Measurements from ENCODE around the gene CHRM4.

The CHRM4 gene

DNA sequence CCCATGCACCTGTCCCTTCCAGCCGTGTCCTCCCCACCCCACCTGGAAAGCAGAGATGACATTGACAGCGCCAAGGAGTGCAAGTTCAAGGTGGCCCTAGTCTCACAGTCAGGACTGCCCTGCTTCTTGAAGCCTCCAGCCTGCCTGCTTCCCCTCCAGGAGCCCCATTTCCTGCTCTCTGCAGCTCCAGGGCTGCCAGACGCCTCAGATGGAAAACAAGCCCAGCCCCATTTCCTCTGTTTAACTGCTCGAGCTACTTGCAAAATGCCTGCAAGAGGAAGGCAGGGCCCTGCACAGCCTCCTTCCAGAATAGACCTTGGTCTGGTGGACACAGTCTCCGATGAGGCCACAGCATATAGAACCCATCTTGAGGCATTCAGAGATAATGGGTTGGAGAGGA, 49.3 kb downstream of the CHRM4 start:
- Histone ChIP-seq H3K36me3 (ENCODE audit: insufficient read depth, insufficient read length, low read length) (no peaks in the 10 kb centered on the region), H3K27me3 (ENCODE audit: insufficient read depth, insufficient read length) (peaks cover 19% of the 10 kb centered on the region)
- TF ChIP-seq ZNF274 (IDR thresholded peaks at IDR 0.05; ENCODE audit: low read depth, low read length) = no peak

GRCh38 chr11:46341454-46341853, 50.1 kb downstream of the CHRM4 start:
- no peak for DNase-seq (ENCODE audit: low read depth, low spot score)

More for the DNA sequence above, 49.3 kb downstream of the CHRM4 start:
- Histone ChIP-seq H3K4me1 (ENCODE audit: insufficient read depth, insufficient read length) (peaks cover 56% of the 10 kb centered on the region), H3K9me3 (ENCODE audit: insufficient read depth, low read length) (no peaks in the 10 kb centered on the region), H3K9ac (ENCODE audit: insufficient read length, low read depth) (peak overlapping the region; percentile 23), H3K4me3 (ENCODE audit: insufficient read length, low read depth) (no peak overlapping the region)
- peak; percentile 65 for DNase-seq (ENCODE audit: low read depth, low spot score)

GRCh38 chr11:46339816-46340215, 51.8 kb downstream of the CHRM4 start:
- H3K4me1 ChIP-seq (ENCODE audit: insufficient read depth, insufficient read length) = peaks cover 60% of the 10 kb centered on the region
- H3K4me3 ChIP-seq (ENCODE audit: insufficient read length, low read depth) = peak overlapping the region; percentile 23
- H3K27me3 ChIP-seq (ENCODE audit: insufficient read depth, insufficient read length) = peaks cover 3% of the 10 kb centered on the region
- TF ChIP-seq YY1 (IDR thresholded peaks at IDR 0.05; ENCODE audit: insufficient read depth, insufficient read length) (no peak), SUZ12 (IDR thresholded peaks at IDR 0.05; ENCODE audit: extremely low read depth, insufficient read depth, insufficient read length) (no peak), ZNF274 (IDR thresholded peaks at IDR 0.05; ENCODE audit: low read depth, low read length) (no peak)
- H3K36me3 ChIP-seq (ENCODE audit: insufficient read depth, insufficient read length, low read length) = no peaks in the 10 kb centered on the region
- H3K9ac ChIP-seq (ENCODE audit: insufficient read length, low read depth) = peak overlapping the region; percentile 68
- DNase-seq (ENCODE audit: low read depth, low spot score) = no peak
- H3K9me3 ChIP-seq (ENCODE audit: insufficient read depth, low read length) = no peaks in the 10 kb centered on the region

More at GRCh38 chr11:46341454-46341853, 50.1 kb downstream of the CHRM4 start:
- no peaks in the 10 kb centered on the region for H3K36me3 ChIP-seq (ENCODE audit: insufficient read depth, insufficient read length, low read length)
- peaks cover 58% of the 10 kb centered on the region for H3K4me1 ChIP-seq (ENCODE audit: insufficient read depth, insufficient read length)
- H3K9me3 ChIP-seq (ENCODE audit: insufficient read depth, low read length) = no peaks in the 10 kb centered on the region
- TF ChIP-seq SUZ12 (IDR thresholded peaks at IDR 0.05; ENCODE audit: extremely low read depth, insufficient read depth, insufficient read length) = no peak
- no peak for TF ChIP-seq ZNF274 (IDR thresholded peaks at IDR 0.05; ENCODE audit: low read depth, low read length)
- no peak for TF ChIP-seq YY1 (IDR thresholded peaks at IDR 0.05; ENCODE audit: insufficient read depth, insufficient read length)
- peaks cover 13% of the 10 kb centered on the region for H3K27me3 ChIP-seq (ENCODE audit: insufficient read depth, insufficient read length)
- peak overlapping the region; percentile 23 for H3K9ac ChIP-seq (ENCODE audit: insufficient read length, low read depth)
- no peak overlapping the region for H3K4me3 ChIP-seq (ENCODE audit: insufficient read length, low read depth)

- H3K4me1 ChIP-seq (ENCODE audit: insufficient read depth, insufficient read length) = peaks cover 64% of the 10 kb centered on the region
- H3K4me3 ChIP-seq (ENCODE audit: insufficient read length, low read depth) = peak overlapping the region; percentile 23
- H3K9ac ChIP-seq (ENCODE audit: insufficient read length, low read depth) = peak overlapping the region; percentile 68
- no peaks in the 10 kb centered on the region for H3K36me3 ChIP-seq (ENCODE audit: insufficient read depth, insufficient read length, low read length)
- peaks cover 10% of the 10 kb centered on the region for H3K27me3 ChIP-seq (ENCODE audit: insufficient read depth, insufficient read length)
- peak; percentile 97 for DNase-seq (ENCODE audit: low read depth, low spot score)
- TF ChIP-seq YY1 (IDR thresholded peaks at IDR 0.05; ENCODE audit: insufficient read depth, insufficient read length) = no peak
- no peak for TF ChIP-seq ZNF274 (IDR thresholded peaks at IDR 0.05; ENCODE audit: low read depth, low read length)
- H3K9me3 ChIP-seq (ENCODE audit: insufficient read depth, low read length) = no peaks in the 10 kb centered on the region
Measured at GRCh38 chr11:46338988-46339666, 52.4 kb downstream of the CHRM4 start.

DNA sequence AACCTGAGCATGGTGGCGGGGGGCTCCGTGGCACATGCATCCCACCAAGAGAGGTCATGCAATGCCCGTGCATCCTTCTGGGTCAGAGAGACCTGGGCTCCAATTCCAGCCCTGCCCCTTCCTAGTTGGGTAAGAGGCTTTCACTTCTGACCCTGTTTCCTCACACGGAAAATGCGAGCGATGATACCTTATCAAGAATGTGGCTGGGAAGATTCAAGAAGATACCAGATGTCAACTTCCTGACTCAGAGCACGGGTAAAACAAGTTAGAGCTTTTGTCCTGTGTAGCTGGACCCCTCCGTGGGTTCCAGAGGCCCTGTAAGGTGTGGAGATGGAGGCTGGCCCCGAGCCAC, 53.0 kb downstream of the CHRM4 start:
- Histone ChIP-seq H3K4me3 (ENCODE audit: insufficient read length, low read depth) (peak overlapping the region; percentile 0), H3K36me3 (ENCODE audit: insufficient read depth, insufficient read length, low read length) (no peaks in the 10 kb centered on the region), H3K27me3 (ENCODE audit: insufficient read depth, insufficient read length) (peaks cover 15% of the 10 kb centered on the region), H3K9ac (ENCODE audit: insufficient read length, low read depth) (peak overlapping the region; percentile 73), H3K4me1 (ENCODE audit: insufficient read depth, insufficient read length) (peaks cover 68% of the 10 kb centered on the region), H3K9me3 (ENCODE audit: insufficient read depth, low read length) (no peaks in the 10 kb centered on the region)
- peak; percentile 63 for DNase-seq (ENCODE audit: low read depth, low spot score)
- TF ChIP-seq YY1 (IDR thresholded peaks at IDR 0.05; ENCODE audit: insufficient read depth, insufficient read length) (no peak), SUZ12 (IDR thresholded peaks at IDR 0.05; ENCODE audit: extremely low read depth, insufficient read depth, insufficient read length) (no peak), ZNF274 (IDR thresholded peaks at IDR 0.05; ENCODE audit: low read depth, low read length) (no peak)

GRCh38 chr11:46337626-46338345, 53.8 kb downstream of the CHRM4 start:
- Histone ChIP-seq H3K9me3 (ENCODE audit: insufficient read depth, low read length) (no peaks in the 10 kb centered on the region), H3K4me3 (ENCODE audit: insufficient read length, low read depth) (no peak overlapping the region), H3K36me3 (ENCODE audit: insufficient read depth, insufficient read length, low read length) (no peaks in the 10 kb centered on the region), H3K9ac (ENCODE audit: insufficient read length, low read depth) (peak overlapping the region; percentile 22), H3K4me1 (ENCODE audit: insufficient read depth, insufficient read length) (peaks cover 64% of the 10 kb centered on the region), H3K27me3 (ENCODE audit: insufficient read depth, insufficient read length) (peaks cover 23% of the 10 kb centered on the region)
- no peak for DNase-seq (ENCODE audit: low read depth, low spot score)
- TF ChIP-seq YY1 (IDR thresholded peaks at IDR 0.05; ENCODE audit: insufficient read depth, insufficient read length) (no peak), SUZ12 (IDR thresholded peaks at IDR 0.05; ENCODE audit: extremely low read depth, insufficient read depth, insufficient read length) (no peak), ZNF274 (IDR thresholded peaks at IDR 0.05; ENCODE audit: low read depth, low read length) (no peak)

GRCh38 chr11:46336563-46337180, 54.9 kb downstream of the CHRM4 start:
- no peak overlapping the region for H3K4me3 ChIP-seq (ENCODE audit: insufficient read length, low read depth)
- peaks cover 35% of the 10 kb centered on the region for H3K27me3 ChIP-seq (ENCODE audit: insufficient read depth, insufficient read length)
- H3K4me1 ChIP-seq (ENCODE audit: insufficient read depth, insufficient read length) = peaks cover 63% of the 10 kb centered on the region
- peak overlapping the region; percentile 37 for H3K9ac ChIP-seq (ENCODE audit: insufficient read length, low read depth)
- no peaks in the 10 kb centered on the region for H3K9me3 ChIP-seq (ENCODE audit: insufficient read depth, low read length)
- TF ChIP-seq ZNF274 (IDR thresholded peaks at IDR 0.05; ENCODE audit: low read depth, low read length) (no peak), SUZ12 (IDR thresholded peaks at IDR 0.05; ENCODE audit: extremely low read depth, insufficient read depth, insufficient read length) (no peak), YY1 (IDR thresholded peaks at IDR 0.05; ENCODE audit: insufficient read depth, insufficient read length) (no peak)
- H3K36me3 ChIP-seq (ENCODE audit: insufficient read depth, insufficient read length, low read length) = no peaks in the 10 kb centered on the region
- DNase-seq (ENCODE audit: low read depth, low spot score) = no peak

Data from NT2/D1 (cell line).